ENCODE results near the gene LCOR. TPM values are rescaled to one million over a fixed set of nuclear protein-coding genes. Genes with fewer than 3 reads are reported as not detected.

LCOR gene
- total RNA-seq, 1 experiment from 2014 or later = 10.5 TPM

DNA sequence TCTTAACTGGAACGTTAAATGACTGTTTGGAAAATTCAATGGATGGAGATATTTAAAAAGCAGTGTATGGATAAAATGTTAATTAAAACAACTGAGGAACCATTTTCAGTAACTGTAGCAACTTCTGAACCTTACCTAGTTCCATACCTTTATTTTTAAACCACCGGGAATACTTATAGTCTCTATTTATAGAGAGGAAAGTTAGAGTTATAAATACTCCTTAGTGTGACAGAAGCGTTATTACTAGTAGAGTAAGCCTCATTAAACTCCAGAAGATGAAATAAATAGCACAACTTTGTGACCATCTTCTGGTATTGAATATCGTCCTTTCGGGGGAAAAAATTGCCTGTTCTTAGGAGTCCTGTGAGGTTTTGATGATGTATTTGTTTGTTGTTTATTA, 114.9 kb downstream of the LCOR start:
- H3K27me3 ChIP-seq (ENCODE audit: low read length) = no peaks in the 10 kb centered on the region
- no peaks in the 10 kb centered on the region for H3K36me3 ChIP-seq (ENCODE audit: low read depth, low read length)
- intact Hi-C loops (cut with micrococcal nuclease) = no loop called here
- no peak overlapping the region for H3K9ac ChIP-seq (ENCODE audit: low read length)
- BruUV-seq (replicated peaks) = no TSS peak
- ChIA-PET CTCF (no interaction called here), POLR2A (ENCODE audit: unreplicated experiment) (no interaction called here)
- no peaks in the 10 kb centered on the region for H3F3A ChIP-seq (ENCODE audit: low read length, unreplicated experiment)
- H3K79me2 ChIP-seq (ENCODE audit: low read length) = no peaks in the 10 kb centered on the region
- no peaks in the 10 kb centered on the region for H3K4me1 ChIP-seq (ENCODE audit: insufficient read depth, low read length)
- no peak for DNase-seq
- no peak overlapping the region for H2AFZ ChIP-seq (ENCODE audit: low read length)
- H3K9me3 ChIP-seq (ENCODE audit: low read length) = no peaks in the 10 kb centered on the region
- no peaks in the 10 kb centered on the region for H4K20me1 ChIP-seq (ENCODE audit: low read length)
- no peak overlapping the region for H3K27ac ChIP-seq (ENCODE audit: low read length)
- H3K4me2 ChIP-seq (ENCODE audit: low read length) = no peak overlapping the region
- H3K9me2 ChIP-seq (replicated peaks; ENCODE audit: low read length) = no peaks in the 10 kb centered on the region
- TF ChIP-seq EZH2phosphoT487 (IDR thresholded peaks at IDR 0.05; ENCODE audit: borderline replicate concordance, low read length) (no peak), EZH2 (IDR thresholded peaks at IDR 0.05; ENCODE audit: low read length, unreplicated experiment) (no peak)
- TF ChIP-seq, protein P1, sequence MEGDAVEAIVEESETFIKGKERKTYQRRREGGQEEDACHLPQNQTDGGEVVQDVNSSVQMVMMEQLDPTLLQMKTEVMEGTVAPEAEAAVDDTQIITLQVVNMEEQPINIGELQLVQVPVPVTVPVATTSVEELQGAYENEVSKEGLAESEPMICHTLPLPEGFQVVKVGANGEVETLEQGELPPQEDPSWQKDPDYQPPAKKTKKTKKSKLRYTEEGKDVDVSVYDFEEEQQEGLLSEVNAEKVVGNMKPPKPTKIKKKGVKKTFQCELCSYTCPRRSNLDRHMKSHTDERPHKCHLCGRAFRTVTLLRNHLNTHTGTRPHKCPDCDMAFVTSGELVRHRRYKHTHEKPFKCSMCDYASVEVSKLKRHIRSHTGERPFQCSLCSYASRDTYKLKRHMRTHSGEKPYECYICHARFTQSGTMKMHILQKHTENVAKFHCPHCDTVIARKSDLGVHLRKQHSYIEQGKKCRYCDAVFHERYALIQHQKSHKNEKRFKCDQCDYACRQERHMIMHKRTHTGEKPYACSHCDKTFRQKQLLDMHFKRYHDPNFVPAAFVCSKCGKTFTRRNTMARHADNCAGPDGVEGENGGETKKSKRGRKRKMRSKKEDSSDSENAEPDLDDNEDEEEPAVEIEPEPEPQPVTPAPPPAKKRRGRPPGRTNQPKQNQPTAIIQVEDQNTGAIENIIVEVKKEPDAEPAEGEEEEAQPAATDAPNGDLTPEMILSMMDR (conservative IDR thresholded peaks at IDR 0.05; ENCODE audit: low read depth, low read length) = no peak
- H3K4me3 ChIP-seq (ENCODE audit: low read length) = no peak overlapping the region
- no peak for ATAC-seq

DNA sequence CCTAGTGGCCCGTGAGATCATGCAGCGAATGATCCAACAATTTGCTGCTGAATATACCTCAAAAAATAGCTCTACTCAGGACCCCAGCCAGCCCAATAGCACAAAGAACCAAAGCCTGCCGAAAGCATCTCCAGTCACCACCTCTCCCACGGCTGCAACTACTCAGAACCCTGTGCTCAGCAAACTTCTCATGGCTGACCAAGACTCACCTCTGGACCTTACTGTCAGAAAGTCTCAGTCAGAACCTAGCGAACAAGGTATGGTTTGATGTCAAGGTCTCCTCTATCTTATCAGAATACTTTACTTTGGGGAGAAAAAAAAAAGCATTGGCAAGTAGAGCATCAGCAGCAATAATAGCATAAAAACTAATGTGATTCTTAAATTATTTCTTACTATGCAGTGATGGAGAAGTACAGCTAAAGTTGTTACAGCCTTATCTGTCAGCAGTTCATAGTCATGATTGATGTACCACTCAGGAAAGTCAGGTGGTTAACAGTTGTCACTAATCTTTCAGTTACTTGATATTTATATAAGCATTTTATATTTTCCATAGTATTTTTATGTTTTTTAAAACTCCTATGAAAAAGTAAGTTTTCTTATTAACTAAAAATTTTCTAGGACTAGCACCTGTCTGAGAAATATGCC, 117.1 kb downstream of the LCOR start:
- TF ChIP-seq EZH2 (IDR thresholded peaks at IDR 0.05; ENCODE audit: low read length, unreplicated experiment) = no peak
- no peak for TF ChIP-seq EZH2phosphoT487 (IDR thresholded peaks at IDR 0.05; ENCODE audit: borderline replicate concordance, low read length)
- TF ChIP-seq, protein P1 (conservative IDR thresholded peaks at IDR 0.05; ENCODE audit: low read depth, low read length) = no peak
- no peaks in the 10 kb centered on the region for H3K36me3 ChIP-seq (ENCODE audit: low read depth, low read length)
- no peaks in the 10 kb centered on the region for H4K20me1 ChIP-seq (ENCODE audit: low read length)
- no peaks in the 10 kb centered on the region for H3K4me1 ChIP-seq (ENCODE audit: insufficient read depth, low read length)
- no peaks in the 10 kb centered on the region for H3K9me3 ChIP-seq (ENCODE audit: low read length)
- H3K9ac ChIP-seq (ENCODE audit: low read length) = no peak overlapping the region
- DNase-seq (no peak), ATAC-seq (no peak)
- no peak overlapping the region for H2AFZ ChIP-seq (ENCODE audit: low read length)
- H3K27ac ChIP-seq (ENCODE audit: low read length) = no peak overlapping the region
- no peak overlapping the region for H3K4me3 ChIP-seq (ENCODE audit: low read length)
- CTCF ChIA-PET = no interaction called here
- BruUV-seq (replicated peaks) = no TSS peak
- intact Hi-C loops (cut with micrococcal nuclease) = no loop called here
- H3K9me2 ChIP-seq (replicated peaks; ENCODE audit: low read length) = no peaks in the 10 kb centered on the region
- POLR2A ChIA-PET (ENCODE audit: unreplicated experiment) = no interaction called here
- no peak overlapping the region for H3K4me2 ChIP-seq (ENCODE audit: low read length)
- no peaks in the 10 kb centered on the region for H3K79me2 ChIP-seq (ENCODE audit: low read length)
- no peaks in the 10 kb centered on the region for H3F3A ChIP-seq (ENCODE audit: low read length, unreplicated experiment)
- no peaks in the 10 kb centered on the region for H3K27me3 ChIP-seq (ENCODE audit: low read length)

DNA sequence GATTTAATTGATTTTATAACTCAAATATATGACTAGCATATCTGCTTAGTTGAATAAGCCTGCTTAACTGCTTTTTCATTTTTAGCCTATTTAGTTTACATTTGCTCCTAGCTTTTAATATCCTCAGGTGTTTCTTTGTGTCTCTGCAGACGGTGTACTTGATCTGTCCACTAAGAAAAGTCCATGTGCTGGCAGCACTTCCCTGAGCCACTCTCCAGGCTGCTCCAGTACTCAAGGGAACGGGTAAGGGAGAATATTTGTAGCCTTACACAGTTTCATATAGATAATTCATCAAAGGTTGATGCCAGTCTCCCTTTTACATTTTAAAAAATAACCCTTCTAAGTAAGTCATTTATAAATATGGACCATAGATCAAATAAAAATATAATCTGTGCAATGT, 119.9 kb downstream of the LCOR start:
- H3K36me3 ChIP-seq (ENCODE audit: low read depth, low read length) = peaks cover 5% of the 10 kb centered on the region; the same call in 1 of the 2 replicates
- ATAC-seq (no peak), DNase-seq (no peak)
- intact Hi-C loops (cut with micrococcal nuclease) = no loop called here
- H3K4me3 ChIP-seq (ENCODE audit: low read length) = no peak overlapping the region
- H3K4me2 ChIP-seq (ENCODE audit: low read length) = no peak overlapping the region
- no peaks in the 10 kb centered on the region for H4K20me1 ChIP-seq (ENCODE audit: low read length)
- H3K9ac ChIP-seq (ENCODE audit: low read length) = no peak overlapping the region
- no peaks in the 10 kb centered on the region for H3K9me3 ChIP-seq (ENCODE audit: low read length)
- CTCF ChIA-PET = no interaction called here
- H3K79me2 ChIP-seq (ENCODE audit: low read length) = no peaks in the 10 kb centered on the region
- POLR2A ChIA-PET (ENCODE audit: unreplicated experiment) = no interaction called here
- no peak overlapping the region for H3K27ac ChIP-seq (ENCODE audit: low read length)
- no TSS peak for BruUV-seq (replicated peaks)
- H3K9me2 ChIP-seq (replicated peaks; ENCODE audit: low read length) = no peaks in the 10 kb centered on the region
- H2AFZ ChIP-seq (ENCODE audit: low read length) = no peak overlapping the region
- H3F3A ChIP-seq (ENCODE audit: low read length, unreplicated experiment) = no peaks in the 10 kb centered on the region
- no peaks in the 10 kb centered on the region for H3K27me3 ChIP-seq (ENCODE audit: low read length)
- no peaks in the 10 kb centered on the region for H3K4me1 ChIP-seq (ENCODE audit: insufficient read depth, low read length)
- TF ChIP-seq, protein P1 (conservative IDR thresholded peaks at IDR 0.05; ENCODE audit: low read depth, low read length) = no peak
- TF ChIP-seq EZH2 (IDR thresholded peaks at IDR 0.05; ENCODE audit: low read length, unreplicated experiment) (no peak), EZH2phosphoT487 (IDR thresholded peaks at IDR 0.05; ENCODE audit: borderline replicate concordance, low read length) (no peak)

All from PC-3 (cell line).